SK-N-SH (cell line): Measurements from ENCODE around the gene GTPBP10.
A peak's percentile ranks its signal among the peaks of the same experiment; 100 is the strongest.

Experiments used
- EP300 ChIP-seq, 2 experiments: IDR thresholded peaks; 2 replicates each; pipeline versions ENCODE4 v1.4.0 to v1.6.1; 2012; ENCODE audit warnings: borderline replicate concordance in 1 of 2, low read depth in 1 of 2, low read length in 1 of 2
- FOXJ3 ChIP-seq: sonication (generic); formaldehyde crosslinking; IDR thresholded peaks from 2 replicates; pipeline ENCODE4 v1.5.1; 2020; ENCODE audit warnings: mild to moderate bottlenecking, missing genetic modification reagents
- GABPA ChIP-seq: IDR thresholded peaks from 2 replicates; pipeline ENCODE4 v1.4.0; 2012; ENCODE audit warnings: low read depth, mild to moderate bottlenecking
- GATA2 ChIP-seq: sonication (generic); formaldehyde crosslinking; IDR thresholded peaks from 2 replicates; pipeline ENCODE4 v1.5.0; 2020; ENCODE audit warnings: mild to moderate bottlenecking, missing genetic modification reagents
- MEF2A ChIP-seq: IDR thresholded peaks from 2 replicates; pipeline ENCODE4 v1.4.0; 2012; ENCODE audit warnings: low read depth, borderline replicate concordance
- POLR2AphosphoS5 ChIP-seq: IDR thresholded peaks from 2 replicates; pipeline ENCODE4 v1.6.1; 2012; ENCODE audit warnings: low read depth, low read length
- RAD21 ChIP-seq: IDR thresholded peaks from 2 replicates; pipeline ENCODE4 v1.6.1; 2012; ENCODE audit warnings: mild to moderate bottlenecking, low read length
- RCOR1 ChIP-seq: fragments of 150-350 bp; IDR thresholded peaks from 2 replicates; pipeline ENCODE4 v1.6.1; 2017; ENCODE audit warnings: antibody characterized with exemption, low read length
- TF ChIP-seq, protein P1 (sequence below): fragments of 200-600 bp; sonication (generic); IDR thresholded peaks from 2 replicates; pipeline ENCODE4 v1.6.1; 2017; ENCODE audit warnings: antibody characterized with exemption, mild to moderate bottlenecking, moderate library complexity
- TF ChIP-seq, protein P2 (sequence below): IDR thresholded peaks from 2 replicates; pipeline ENCODE4 v1.6.1; 2012; ENCODE audit warnings: mild to moderate bottlenecking, low read depth, low read length, moderate library complexity
- TF ChIP-seq, protein P3 (sequence below): IDR thresholded peaks from 2 replicates; pipeline ENCODE4 v1.4.0; 2012; ENCODE audit warnings: low read depth

DNA sequence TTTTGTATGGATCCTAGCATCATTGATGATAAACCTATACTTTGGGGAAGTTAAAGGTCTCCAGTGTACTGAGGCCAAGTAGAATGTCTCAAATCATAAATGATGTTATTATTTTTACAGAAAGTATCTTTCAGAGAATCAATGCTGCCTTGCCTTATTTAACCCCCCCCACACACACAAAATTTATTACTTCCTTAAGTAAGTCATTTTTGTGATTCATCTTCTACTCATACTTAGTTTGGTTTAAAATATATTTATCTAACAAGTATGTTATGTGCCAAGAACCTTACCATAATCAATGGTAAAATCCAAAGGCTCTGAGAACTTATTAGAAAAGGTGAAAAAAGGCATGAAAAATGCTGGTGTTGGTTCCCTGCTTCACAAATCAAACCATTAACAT, 37.9 kb downstream of the GTPBP10 start:
- TF ChIP-seq RCOR1 (no peak), EP300 (IDR thresholded peaks at IDR 0.05; ENCODE audit: borderline replicate concordance in 1 of 2, low read depth in 1 of 2, low read length in 1 of 2) (peak in 1 of 2 experiments; percentile 85; a peak in 2 of 4 replicates), GABPA (no peak), GATA2 (CRISPR knock-in tag) (no peak), POLR2AphosphoS5 (no peak), RAD21 (no peak), MEF2A (peak; percentile 44; the same call in 1 of the 2 replicates), FOXJ3 (no peak)
- TF ChIP-seq, protein P1, sequence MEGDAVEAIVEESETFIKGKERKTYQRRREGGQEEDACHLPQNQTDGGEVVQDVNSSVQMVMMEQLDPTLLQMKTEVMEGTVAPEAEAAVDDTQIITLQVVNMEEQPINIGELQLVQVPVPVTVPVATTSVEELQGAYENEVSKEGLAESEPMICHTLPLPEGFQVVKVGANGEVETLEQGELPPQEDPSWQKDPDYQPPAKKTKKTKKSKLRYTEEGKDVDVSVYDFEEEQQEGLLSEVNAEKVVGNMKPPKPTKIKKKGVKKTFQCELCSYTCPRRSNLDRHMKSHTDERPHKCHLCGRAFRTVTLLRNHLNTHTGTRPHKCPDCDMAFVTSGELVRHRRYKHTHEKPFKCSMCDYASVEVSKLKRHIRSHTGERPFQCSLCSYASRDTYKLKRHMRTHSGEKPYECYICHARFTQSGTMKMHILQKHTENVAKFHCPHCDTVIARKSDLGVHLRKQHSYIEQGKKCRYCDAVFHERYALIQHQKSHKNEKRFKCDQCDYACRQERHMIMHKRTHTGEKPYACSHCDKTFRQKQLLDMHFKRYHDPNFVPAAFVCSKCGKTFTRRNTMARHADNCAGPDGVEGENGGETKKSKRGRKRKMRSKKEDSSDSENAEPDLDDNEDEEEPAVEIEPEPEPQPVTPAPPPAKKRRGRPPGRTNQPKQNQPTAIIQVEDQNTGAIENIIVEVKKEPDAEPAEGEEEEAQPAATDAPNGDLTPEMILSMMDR = no peak
- TF ChIP-seq, protein P2, sequence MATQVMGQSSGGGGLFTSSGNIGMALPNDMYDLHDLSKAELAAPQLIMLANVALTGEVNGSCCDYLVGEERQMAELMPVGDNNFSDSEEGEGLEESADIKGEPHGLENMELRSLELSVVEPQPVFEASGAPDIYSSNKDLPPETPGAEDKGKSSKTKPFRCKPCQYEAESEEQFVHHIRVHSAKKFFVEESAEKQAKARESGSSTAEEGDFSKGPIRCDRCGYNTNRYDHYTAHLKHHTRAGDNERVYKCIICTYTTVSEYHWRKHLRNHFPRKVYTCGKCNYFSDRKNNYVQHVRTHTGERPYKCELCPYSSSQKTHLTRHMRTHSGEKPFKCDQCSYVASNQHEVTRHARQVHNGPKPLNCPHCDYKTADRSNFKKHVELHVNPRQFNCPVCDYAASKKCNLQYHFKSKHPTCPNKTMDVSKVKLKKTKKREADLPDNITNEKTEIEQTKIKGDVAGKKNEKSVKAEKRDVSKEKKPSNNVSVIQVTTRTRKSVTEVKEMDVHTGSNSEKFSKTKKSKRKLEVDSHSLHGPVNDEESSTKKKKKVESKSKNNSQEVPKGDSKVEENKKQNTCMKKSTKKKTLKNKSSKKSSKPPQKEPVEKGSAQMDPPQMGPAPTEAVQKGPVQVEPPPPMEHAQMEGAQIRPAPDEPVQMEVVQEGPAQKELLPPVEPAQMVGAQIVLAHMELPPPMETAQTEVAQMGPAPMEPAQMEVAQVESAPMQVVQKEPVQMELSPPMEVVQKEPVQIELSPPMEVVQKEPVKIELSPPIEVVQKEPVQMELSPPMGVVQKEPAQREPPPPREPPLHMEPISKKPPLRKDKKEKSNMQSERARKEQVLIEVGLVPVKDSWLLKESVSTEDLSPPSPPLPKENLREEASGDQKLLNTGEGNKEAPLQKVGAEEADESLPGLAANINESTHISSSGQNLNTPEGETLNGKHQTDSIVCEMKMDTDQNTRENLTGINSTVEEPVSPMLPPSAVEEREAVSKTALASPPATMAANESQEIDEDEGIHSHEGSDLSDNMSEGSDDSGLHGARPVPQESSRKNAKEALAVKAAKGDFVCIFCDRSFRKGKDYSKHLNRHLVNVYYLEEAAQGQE = no peak
- TF ChIP-seq, protein P3, sequence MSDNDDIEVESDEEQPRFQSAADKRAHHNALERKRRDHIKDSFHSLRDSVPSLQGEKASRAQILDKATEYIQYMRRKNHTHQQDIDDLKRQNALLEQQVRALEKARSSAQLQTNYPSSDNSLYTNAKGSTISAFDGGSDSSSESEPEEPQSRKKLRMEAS = no peak
